H1 (cell line): Measurements from ENCODE around the gene USP36. TPM values are rescaled to one million over a fixed set of nuclear protein-coding genes. Genes with fewer than 3 reads are reported as not detected.

ENCODE experiments used
- BACH1 ChIP-seq: IDR thresholded peaks from 2 replicates; pipeline ENCODE4 v1.6.1; 2012; ENCODE audit warnings: low read length, improper control_type of control experiment
- CBX5 ChIP-seq: fragments of 300-800, 300-1000 bp; sonication (generic); IDR thresholded peaks from 2 replicates; pipeline ENCODE4 v1.7.1; 2016; ENCODE audit warnings: antibody characterized with exemption, low read length, low read depth
- CBX8 ChIP-seq: fragments of 300-800, 300-1000 bp; sonication (generic); IDR thresholded peaks from 2 replicates; pipeline ENCODE4 v1.7.1; 2016; ENCODE audit warnings: low read depth, low read length, borderline replicate concordance
- CEBPB ChIP-seq: IDR thresholded peaks from 2 replicates; pipeline ENCODE4 v1.6.1; 2012; ENCODE audit warnings: low read depth, low read length
- CHD1 ChIP-seq: IDR thresholded peaks from 2 replicates; pipeline ENCODE4 v1.6.1; 2012; ENCODE audit warnings: low read depth, low read length, improper control_type of control experiment
- CHD2 ChIP-seq: IDR thresholded peaks from 2 replicates; pipeline ENCODE4 v1.6.1; 2012; ENCODE audit warnings: low read length, improper control_type of control experiment
- E2F6 ChIP-seq: IDR thresholded peaks from 2 replicates; pipeline ENCODE4 v1.6.1; 2012; ENCODE audit warnings: inconsistent platforms
- EGR1 ChIP-seq: IDR thresholded peaks from 2 replicates; pipeline ENCODE4 v1.6.1; 2011; ENCODE audit warnings: low read depth, low read length, borderline replicate concordance
- JUN ChIP-seq: IDR thresholded peaks from 2 replicates; pipeline ENCODE4 v1.6.1; 2011; ENCODE audit warnings: low read depth, mild to moderate bottlenecking, improper control_type of control experiment, low read length
- KDM1A ChIP-seq: fragments of 200-600, 300-600 bp; sonication (generic); IDR thresholded peaks from 2 replicates; pipeline ENCODE4 v1.7.1; 2016; ENCODE audit warnings: mild to moderate bottlenecking, low read length, borderline replicate concordance
- NANOG ChIP-seq: IDR thresholded peaks from 2 replicates; pipeline ENCODE4 v1.6.1; 2011; ENCODE audit warnings: low read length, low read depth, mild to moderate bottlenecking, inconsistent platforms; ENCODE audit not compliant: insufficient read depth, poor library complexity, severe bottlenecking
- POLR2A ChIP-seq, 2 experiments: IDR thresholded peaks; 1 replicate in 1 of 2; 2 replicates in 1 of 2; pipeline ENCODE4 v1.6.1; 2011; ENCODE audit warnings: low read depth in 2 of 2, low read length in 2 of 2, mild to moderate bottlenecking in 2 of 2; ENCODE audit errors: control extremely low read depth in 1 of 2
- RAD21 ChIP-seq, 2 experiments: IDR thresholded peaks in 1 of 2; conservative IDR thresholded peaks in 1 of 2; 2 replicates each; pipeline ENCODE4 v1.6.1; 2011; ENCODE audit warnings: low read depth in 2 of 2, low read length in 2 of 2, improper control_type of control experiment in 1 of 2, inconsistent platforms in 1 of 2, mild to moderate bottlenecking in 1 of 2, moderate library complexity in 1 of 2
- RXRA ChIP-seq: IDR thresholded peaks from 2 replicates; pipeline ENCODE4 v1.6.1; 2011; ENCODE audit warnings: low read depth, mild to moderate bottlenecking, low read length, moderate library complexity; ENCODE audit not compliant: insufficient read depth
- SP1 ChIP-seq: IDR thresholded peaks from 2 replicates; pipeline ENCODE4 v1.6.1; 2011; ENCODE audit warnings: low read depth, low read length
- SP2 ChIP-seq: IDR thresholded peaks from 2 replicates; pipeline ENCODE4 v1.6.1; 2012; ENCODE audit warnings: mild to moderate bottlenecking, low read length, inconsistent platforms
- SRF ChIP-seq: IDR thresholded peaks from 2 replicates; pipeline ENCODE4 v1.6.1; 2011; ENCODE audit warnings: mild to moderate bottlenecking, low read depth, low read length, moderate library complexity
- TBP ChIP-seq: IDR thresholded peaks from 2 replicates; pipeline ENCODE4 v1.6.1; 2011; ENCODE audit warnings: low read depth, low read length, improper control_type of control experiment
- TCF12 ChIP-seq: IDR thresholded peaks from 2 replicates; pipeline ENCODE4 v1.6.1; 2011; ENCODE audit warnings: low read depth, mild to moderate bottlenecking, low read length
- TEAD4 ChIP-seq: IDR thresholded peaks from 2 replicates; pipeline ENCODE4 v1.6.1; 2012; ENCODE audit warnings: low read depth, low read length, inconsistent platforms, mixed read lengths
- ZNF274 ChIP-seq: IDR thresholded peaks from 2 replicates; pipeline ENCODE4 v1.7.0; 2012; ENCODE audit warnings: low read length, borderline replicate concordance; ENCODE audit errors: extremely low read depth
- polyA plus RNA-seq, 7 experiments: library from polyadenylated mRNA; depleted of rRNA in 3 of 7; stranded (reverse) in 5 of 7; unstranded in 2 of 7; fragments of >200 nt in 5 of 7; fragments of 200-250 nt in 2 of 7; gene quantifications; 1 replicate in 5 of 7; 2 replicates in 1 of 7; 4 replicates in 1 of 7; pipeline versions ENCODE4 v1.2.1 to v1.2.3, GENCODE V29; 2011 to 2013; ENCODE audit warnings: missing spikeins in 2 of 7, mixed read lengths in 2 of 7
- total RNA-seq: library from RNA; stranded (reverse); fragmentation: NEBNext Ultra II Directional; extraction: Animal tissue kit (Norgen Biotek cat#: 25700); gene quantifications from 2 replicates; pipeline ENCODE4 v1.2.1, GENCODE V29; 2021
- TF ChIP-seq, protein P1 (sequence below): IDR thresholded peaks from 2 replicates; pipeline ENCODE4 v1.6.1; 2011; ENCODE audit warnings: low read depth, mild to moderate bottlenecking, low read length; ENCODE audit not compliant: insufficient read depth
- TF ChIP-seq, protein P2 (sequence below): IDR thresholded peaks from 2 replicates; pipeline ENCODE4 v1.6.1; 2011; ENCODE audit warnings: low read length, improper control_type of control experiment

Gene USP36
- total and polyA plus RNA-seq, 2 of the 8 experiments (the other 6 are each of a cell fraction or from before 2014, with no cell fraction given), result 40.7 to 67.7 TPM

GRCh38 chr17:78840780-78841611 lies at the start of gene USP36 (continued):
- TF ChIP-seq TCF12, result 0 out of 2 replicates have a peak, but pooled peaks have one; percentile 5
- TF ChIP-seq CEBPB, result peak; percentile 91
- TF ChIP-seq TEAD4, result no peak
- peak; percentile 34; the same call in 1 of the 2 replicates for TF ChIP-seq SRF
- no peak for TF ChIP-seq CBX5
- TF ChIP-seq RAD21 (IDR thresholded peaks at IDR 0.05 in 1 of 2, conservative IDR thresholded peaks at IDR 0.05 in 1 of 2; ENCODE audit: low read depth in 2 of 2, low read length in 2 of 2), result no peak
- no peak for TF ChIP-seq CHD2
- no peak for TF ChIP-seq CBX8
- no peak for TF ChIP-seq SP2
- TF ChIP-seq, protein P1, sequence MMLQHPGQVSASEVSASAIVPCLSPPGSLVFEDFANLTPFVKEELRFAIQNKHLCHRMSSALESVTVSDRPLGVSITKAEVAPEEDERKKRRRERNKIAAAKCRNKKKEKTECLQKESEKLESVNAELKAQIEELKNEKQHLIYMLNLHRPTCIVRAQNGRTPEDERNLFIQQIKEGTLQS, result peak; percentile 59; the same call in 1 of the 2 replicates
- TF ChIP-seq CHD1, result no peak
- peak; percentile 71; the same call in 1 of the 2 replicates for TF ChIP-seq SP1
- peak; percentile 14; the same call in 1 of the 2 replicates for TF ChIP-seq BACH1
- TF ChIP-seq KDM1A, result no peak
- peak; percentile 65; the same call in 1 of the 2 replicates for TF ChIP-seq E2F6
- no peak for TF ChIP-seq NANOG
- TF ChIP-seq EGR1, result no peak
- TF ChIP-seq JUN, result no peak
- TF ChIP-seq, protein P2, sequence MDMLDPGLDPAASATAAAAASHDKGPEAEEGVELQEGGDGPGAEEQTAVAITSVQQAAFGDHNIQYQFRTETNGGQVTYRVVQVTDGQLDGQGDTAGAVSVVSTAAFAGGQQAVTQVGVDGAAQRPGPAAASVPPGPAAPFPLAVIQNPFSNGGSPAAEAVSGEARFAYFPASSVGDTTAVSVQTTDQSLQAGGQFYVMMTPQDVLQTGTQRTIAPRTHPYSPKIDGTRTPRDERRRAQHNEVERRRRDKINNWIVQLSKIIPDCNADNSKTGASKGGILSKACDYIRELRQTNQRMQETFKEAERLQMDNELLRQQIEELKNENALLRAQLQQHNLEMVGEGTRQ, result peak; percentile 68
- no peak for TF ChIP-seq RXRA
- TF ChIP-seq ZNF274, result no peak
- TF ChIP-seq TBP, result peak; percentile 52; the same call in 1 of the 2 replicates
- peak; percentile 25 to 83 for TF ChIP-seq POLR2A (IDR thresholded peaks at IDR 0.05; ENCODE audit: control extremely low read depth in 1 of 2, low read depth in 2 of 2, low read length in 2 of 2)
